ENCODE data around the gene SYNE4. TPM values are rescaled to one million over a fixed set of nuclear protein-coding genes. Genes with fewer than 3 reads are reported as not detected.
A peak's percentile ranks its signal among the peaks of the same experiment; 100 is the strongest.

The SYNE4 gene
- total and polyA plus RNA-seq, 2 donors (not counting 3 experiments of a cell fraction or from before 2014, with no cell fraction given) = 0.46 to 0.62 TPM

DNA sequence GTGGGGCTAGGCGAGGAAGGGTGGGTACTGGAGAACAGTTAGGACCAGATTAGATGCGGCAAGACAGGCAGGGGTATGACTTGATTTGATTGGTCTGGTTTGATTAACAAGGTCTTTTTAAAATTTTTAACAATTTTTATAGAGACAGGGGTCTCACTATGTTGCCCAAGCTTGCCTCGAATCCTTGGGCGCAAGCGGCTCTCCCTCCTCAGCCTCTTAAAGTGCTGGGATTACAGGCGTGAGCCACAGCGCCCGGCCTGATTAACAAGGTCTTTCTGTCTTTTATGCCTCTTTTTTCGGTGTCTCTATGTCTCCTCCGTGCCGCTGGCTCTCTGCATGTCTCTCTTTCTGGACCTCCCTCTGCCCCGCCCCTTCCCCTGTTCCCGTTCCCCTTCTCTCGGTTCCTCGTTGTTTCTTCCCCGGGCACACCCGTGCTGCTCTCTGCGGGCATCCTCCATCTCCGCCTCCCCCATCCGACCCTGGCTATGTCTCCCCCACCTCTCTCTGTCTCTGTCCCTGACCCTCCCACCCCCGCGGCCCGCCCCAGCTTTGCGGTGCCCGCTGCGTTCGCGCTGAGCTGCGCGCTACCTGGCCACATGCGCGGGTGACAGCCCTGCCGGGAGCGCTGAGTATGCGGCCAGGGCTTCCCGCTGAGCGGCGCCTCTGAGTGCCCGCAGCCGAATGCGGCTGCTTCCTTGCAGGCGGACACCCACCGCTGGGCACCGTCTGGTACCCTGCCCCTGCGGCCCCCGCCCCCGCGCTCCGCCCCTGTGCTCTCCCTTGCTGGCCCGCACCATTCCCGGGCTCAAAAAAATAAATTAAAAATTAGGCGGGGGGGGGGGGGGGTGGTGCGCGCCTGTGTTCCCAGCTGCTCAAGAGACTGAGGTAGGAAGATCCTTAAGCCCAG is 21.7 kb downstream of the SYNE4 start:
- peaks cover 5 to 11% of the 10 kb centered on the region in 2 experiments for H3K27me3 ChIP-seq (ENCODE audit: control insufficient read depth in 2 of 2, insufficient read depth in 2 of 2, low read length in 2 of 2)
- no peaks in the 10 kb centered on the region for H3K79me2 ChIP-seq (ENCODE audit: control insufficient read depth, insufficient read depth, low read length)
- no peak overlapping the region for H3K9ac ChIP-seq (replicated peaks; ENCODE audit: extremely low read depth, insufficient read depth, low read length)
- no peaks in the 10 kb centered on the region for H3K4me1 ChIP-seq (ENCODE audit: control insufficient read depth, extremely low read depth, insufficient read depth, low read length)
- H3K27ac ChIP-seq (ENCODE audit: insufficient read depth, low read depth, low read length) = no peak overlapping the region
- DNase-seq (ENCODE audit: low read depth, low spot score) (no peak), FAIRE-seq (no peak)
- H3K9me3 ChIP-seq (replicated peaks; ENCODE audit: control insufficient read depth, insufficient read depth, low read length) = no peaks in the 10 kb centered on the region
- TF ChIP-seq POLR2A (IDR thresholded peaks at IDR 0.05; ENCODE audit: low read depth, low read length) = no peak
- TF ChIP-seq, protein P1, sequence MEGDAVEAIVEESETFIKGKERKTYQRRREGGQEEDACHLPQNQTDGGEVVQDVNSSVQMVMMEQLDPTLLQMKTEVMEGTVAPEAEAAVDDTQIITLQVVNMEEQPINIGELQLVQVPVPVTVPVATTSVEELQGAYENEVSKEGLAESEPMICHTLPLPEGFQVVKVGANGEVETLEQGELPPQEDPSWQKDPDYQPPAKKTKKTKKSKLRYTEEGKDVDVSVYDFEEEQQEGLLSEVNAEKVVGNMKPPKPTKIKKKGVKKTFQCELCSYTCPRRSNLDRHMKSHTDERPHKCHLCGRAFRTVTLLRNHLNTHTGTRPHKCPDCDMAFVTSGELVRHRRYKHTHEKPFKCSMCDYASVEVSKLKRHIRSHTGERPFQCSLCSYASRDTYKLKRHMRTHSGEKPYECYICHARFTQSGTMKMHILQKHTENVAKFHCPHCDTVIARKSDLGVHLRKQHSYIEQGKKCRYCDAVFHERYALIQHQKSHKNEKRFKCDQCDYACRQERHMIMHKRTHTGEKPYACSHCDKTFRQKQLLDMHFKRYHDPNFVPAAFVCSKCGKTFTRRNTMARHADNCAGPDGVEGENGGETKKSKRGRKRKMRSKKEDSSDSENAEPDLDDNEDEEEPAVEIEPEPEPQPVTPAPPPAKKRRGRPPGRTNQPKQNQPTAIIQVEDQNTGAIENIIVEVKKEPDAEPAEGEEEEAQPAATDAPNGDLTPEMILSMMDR (IDR thresholded peaks at IDR 0.05; ENCODE audit: extremely low read depth in 1 of 2, insufficient read depth in 1 of 2, low read depth in 1 of 2, low read length in 2 of 2) = no peak
- peak; percentile 46 for TF ChIP-seq EZH2 (IDR thresholded peaks at IDR 0.05; ENCODE audit: borderline replicate concordance, low read depth, low read length, severe bottlenecking)
- TF ChIP-seq POLR2AphosphoS5 (IDR thresholded peaks at IDR 0.05; ENCODE audit: insufficient read depth, low read depth, low read length) = no peak
- TF ChIP-seq JUN (IDR thresholded peaks at IDR 0.05; ENCODE audit: borderline replicate concordance, insufficient read depth, insufficient read length, low read depth) = no peak
- no peak for TF ChIP-seq MYC (IDR thresholded peaks at IDR 0.05; ENCODE audit: low read depth, low read length)
- no peak for TF ChIP-seq GATA2 (IDR thresholded peaks at IDR 0.05; ENCODE audit: insufficient read depth, insufficient read length, low read depth, low read length)
- no peaks in the 10 kb centered on the region for H3K36me3 ChIP-seq (ENCODE audit: control insufficient read depth in 2 of 2, extremely low read depth in 1 of 2, insufficient read depth in 2 of 2, low read length in 2 of 2)
- H3K4me2 ChIP-seq (ENCODE audit: insufficient read depth, low read length) = no peak overlapping the region
- H3K9me1 ChIP-seq (replicated peaks; ENCODE audit: control insufficient read depth, extremely low read depth, insufficient read depth, low read length) = no peaks in the 10 kb centered on the region
- H3K4me3 ChIP-seq (replicated peaks in 1 of 3; ENCODE audit: insufficient read depth in 1 of 3, low read depth in 1 of 3, low read length in 3 of 3) = peak overlapping the region in 1 of 3 experiments; percentile 5
- H2AFZ ChIP-seq (ENCODE audit: low read depth, low read length) = no peak overlapping the region
- no peaks in the 10 kb centered on the region for H4K20me1 ChIP-seq (replicated peaks; ENCODE audit: control insufficient read depth, extremely low read depth, insufficient read depth, low read length)
- POLR2A ChIA-PET = no interaction called here
- CTCF ChIA-PET = interaction anchor here (0.6 to 0.7 kb wide), 3 partner anchors 8 to 73 kb away, joined by 3 to 5 read pairs (median 3); no protein-coding TSS in a partner anchor
- no TSS peak for BruUV-seq (replicated peaks)
- dilution Hi-C loops (cut with MboI; ENCODE audit: extremely low pct_ligation_motif_present, low sequenced_read_pairs) (no loop called here), intact Hi-C loops (cut with micrococcal nuclease) (no loop called here)

Measured in endothelial cell of umbilical vein (primary cell).